ENCODE data around the gene PRRG2. TPM values are rescaled to one million over a fixed set of nuclear protein-coding genes. Genes with fewer than 3 reads are reported as not detected.

PRRG2 gene
- total and polyA plus RNA-seq, 9 of the 15 experiments (the other 6 are each of a cell fraction or from before 2014, with no cell fraction given): 0.06 to 1.1 (median 0.33) TPM

DNA sequence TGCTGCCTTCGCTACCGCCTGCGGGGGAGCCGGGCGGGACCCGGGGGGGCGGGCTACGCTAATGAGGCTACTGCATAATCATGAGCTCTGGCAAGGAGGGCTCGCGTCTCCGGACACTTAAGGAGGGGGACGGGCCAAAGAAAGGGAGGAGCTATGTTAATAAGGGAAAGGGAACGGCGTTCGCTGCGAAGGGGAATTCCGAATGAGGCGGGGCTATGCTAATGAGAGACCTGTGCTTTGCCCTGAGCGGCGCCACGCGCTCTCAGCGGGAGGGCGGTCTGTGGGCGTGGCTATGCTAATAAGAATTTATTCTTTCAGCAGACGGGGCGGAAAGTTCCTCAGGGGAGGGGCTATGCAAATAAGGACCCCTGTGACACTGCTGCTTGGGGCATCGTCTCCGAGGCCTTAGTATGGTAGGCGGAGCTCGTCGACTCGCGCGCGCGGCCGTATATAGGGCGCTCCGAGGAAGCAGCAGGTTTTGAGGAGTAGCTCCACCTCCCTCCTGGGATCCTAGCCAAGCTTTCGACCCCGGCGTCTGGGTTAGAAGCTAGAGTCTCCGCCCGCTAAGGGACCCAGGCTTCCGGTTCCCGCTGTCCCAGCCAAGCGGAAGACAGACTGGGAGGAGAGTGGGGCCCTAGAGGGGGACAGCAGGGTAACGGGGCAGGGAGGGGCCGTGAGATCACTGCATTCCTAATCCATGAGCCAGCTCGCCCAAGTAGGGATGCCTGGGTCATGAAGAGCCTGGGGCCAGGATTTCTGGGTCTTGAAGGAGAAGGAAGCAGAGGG is 59.2 kb downstream of the PRRG2 start, which contains the start of gene RRAS (continued):
- TF ChIP-seq ZNF830 (CRISPR knock-in tag; IDR thresholded peaks at IDR 0.05) (no peak), ZNF124 (CRISPR knock-in tag; IDR thresholded peaks at IDR 0.05) (no peak), ZNF282 (CRISPR knock-in tag; IDR thresholded peaks at IDR 0.05) (no peak), CREM (IDR thresholded peaks at IDR 0.05; ENCODE audit: low read depth) (peak; percentile 76), SMAD4 (CRISPR knock-in tag; conservative IDR thresholded peaks at IDR 0.05) (peak; percentile 83), ZNF444 (CRISPR knock-in tag; IDR thresholded peaks at IDR 0.05) (no peak), STAT5B (CRISPR knock-in tag; IDR thresholded peaks at IDR 0.05) (no peak), ELF2 (CRISPR knock-in tag; IDR thresholded peaks at IDR 0.05) (no peak), SNIP1 (IDR thresholded peaks at IDR 0.05; ENCODE audit: low read depth) (no peak), NRF1 (conservative IDR thresholded peaks at IDR 0.05 in 1 of 2, IDR thresholded peaks at IDR 0.05 in 1 of 2) (peak; percentile 86 to 88)
- TF ChIP-seq, protein P1, sequence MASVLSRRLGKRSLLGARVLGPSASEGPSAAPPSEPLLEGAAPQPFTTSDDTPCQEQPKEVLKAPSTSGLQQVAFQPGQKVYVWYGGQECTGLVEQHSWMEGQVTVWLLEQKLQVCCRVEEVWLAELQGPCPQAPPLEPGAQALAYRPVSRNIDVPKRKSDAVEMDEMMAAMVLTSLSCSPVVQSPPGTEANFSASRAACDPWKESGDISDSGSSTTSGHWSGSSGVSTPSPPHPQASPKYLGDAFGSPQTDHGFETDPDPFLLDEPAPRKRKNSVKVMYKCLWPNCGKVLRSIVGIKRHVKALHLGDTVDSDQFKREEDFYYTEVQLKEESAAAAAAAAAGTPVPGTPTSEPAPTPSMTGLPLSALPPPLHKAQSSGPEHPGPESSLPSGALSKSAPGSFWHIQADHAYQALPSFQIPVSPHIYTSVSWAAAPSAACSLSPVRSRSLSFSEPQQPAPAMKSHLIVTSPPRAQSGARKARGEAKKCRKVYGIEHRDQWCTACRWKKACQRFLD (CRISPR knock-in tag; IDR thresholded peaks at IDR 0.05): 0 out of 2 replicates have a peak, but pooled peaks have one; percentile 24
- TF ChIP-seq, protein P2, sequence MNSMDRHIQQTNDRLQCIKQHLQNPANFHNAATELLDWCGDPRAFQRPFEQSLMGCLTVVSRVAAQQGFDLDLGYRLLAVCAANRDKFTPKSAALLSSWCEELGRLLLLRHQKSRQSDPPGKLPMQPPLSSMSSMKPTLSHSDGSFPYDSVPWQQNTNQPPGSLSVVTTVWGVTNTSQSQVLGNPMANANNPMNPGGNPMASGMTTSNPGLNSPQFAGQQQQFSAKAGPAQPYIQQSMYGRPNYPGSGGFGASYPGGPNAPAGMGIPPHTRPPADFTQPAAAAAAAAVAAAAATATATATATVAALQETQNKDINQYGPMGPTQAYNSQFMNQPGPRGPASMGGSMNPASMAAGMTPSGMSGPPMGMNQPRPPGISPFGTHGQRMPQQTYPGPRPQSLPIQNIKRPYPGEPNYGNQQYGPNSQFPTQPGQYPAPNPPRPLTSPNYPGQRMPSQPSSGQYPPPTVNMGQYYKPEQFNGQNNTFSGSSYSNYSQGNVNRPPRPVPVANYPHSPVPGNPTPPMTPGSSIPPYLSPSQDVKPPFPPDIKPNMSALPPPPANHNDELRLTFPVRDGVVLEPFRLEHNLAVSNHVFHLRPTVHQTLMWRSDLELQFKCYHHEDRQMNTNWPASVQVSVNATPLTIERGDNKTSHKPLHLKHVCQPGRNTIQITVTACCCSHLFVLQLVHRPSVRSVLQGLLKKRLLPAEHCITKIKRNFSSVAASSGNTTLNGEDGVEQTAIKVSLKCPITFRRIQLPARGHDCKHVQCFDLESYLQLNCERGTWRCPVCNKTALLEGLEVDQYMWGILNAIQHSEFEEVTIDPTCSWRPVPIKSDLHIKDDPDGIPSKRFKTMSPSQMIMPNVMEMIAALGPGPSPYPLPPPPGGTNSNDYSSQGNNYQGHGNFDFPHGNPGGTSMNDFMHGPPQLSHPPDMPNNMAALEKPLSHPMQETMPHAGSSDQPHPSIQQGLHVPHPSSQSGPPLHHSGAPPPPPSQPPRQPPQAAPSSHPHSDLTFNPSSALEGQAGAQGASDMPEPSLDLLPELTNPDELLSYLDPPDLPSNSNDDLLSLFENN (IDR thresholded peaks at IDR 0.05; ENCODE audit: low read depth in 2 of 2, low read length in 2 of 2): no peak
- TF ChIP-seq, protein P3, sequence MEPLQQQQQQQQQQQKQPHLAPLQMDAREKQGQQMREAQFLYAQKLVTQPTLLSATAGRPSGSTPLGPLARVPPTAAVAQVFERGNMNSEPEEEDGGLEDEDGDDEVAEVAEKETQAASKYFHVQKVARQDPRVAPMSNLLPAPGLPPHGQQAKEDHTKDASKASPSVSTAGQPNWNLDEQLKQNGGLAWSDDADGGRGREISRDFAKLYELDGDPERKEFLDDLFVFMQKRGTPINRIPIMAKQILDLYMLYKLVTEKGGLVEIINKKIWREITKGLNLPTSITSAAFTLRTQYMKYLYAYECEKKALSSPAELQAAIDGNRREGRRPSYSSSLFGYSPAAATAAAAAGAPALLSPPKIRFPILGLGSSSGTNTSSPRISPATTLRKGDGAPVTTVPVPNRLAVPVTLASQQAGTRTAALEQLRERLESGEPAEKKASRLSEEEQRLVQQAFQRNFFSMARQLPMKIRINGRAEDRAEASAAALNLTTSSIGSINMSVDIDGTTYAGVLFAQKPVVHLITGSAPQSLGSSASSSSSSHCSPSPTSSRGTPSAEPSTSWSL (CRISPR knock-in tag; IDR thresholded peaks at IDR 0.05; ENCODE audit: borderline replicate concordance): no peak
- TF ChIP-seq, protein P4, sequence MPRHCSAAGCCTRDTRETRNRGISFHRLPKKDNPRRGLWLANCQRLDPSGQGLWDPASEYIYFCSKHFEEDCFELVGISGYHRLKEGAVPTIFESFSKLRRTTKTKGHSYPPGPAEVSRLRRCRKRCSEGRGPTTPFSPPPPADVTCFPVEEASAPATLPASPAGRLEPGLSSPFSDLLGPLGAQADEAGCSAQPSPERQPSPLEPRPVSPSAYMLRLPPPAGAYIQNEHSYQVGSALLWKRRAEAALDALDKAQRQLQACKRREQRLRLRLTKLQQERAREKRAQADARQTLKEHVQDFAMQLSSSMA (CRISPR knock-in tag; IDR thresholded peaks at IDR 0.05): no peak
